ENCODE measurements around the gene ASIC2.

ASIC2 gene

DNA sequence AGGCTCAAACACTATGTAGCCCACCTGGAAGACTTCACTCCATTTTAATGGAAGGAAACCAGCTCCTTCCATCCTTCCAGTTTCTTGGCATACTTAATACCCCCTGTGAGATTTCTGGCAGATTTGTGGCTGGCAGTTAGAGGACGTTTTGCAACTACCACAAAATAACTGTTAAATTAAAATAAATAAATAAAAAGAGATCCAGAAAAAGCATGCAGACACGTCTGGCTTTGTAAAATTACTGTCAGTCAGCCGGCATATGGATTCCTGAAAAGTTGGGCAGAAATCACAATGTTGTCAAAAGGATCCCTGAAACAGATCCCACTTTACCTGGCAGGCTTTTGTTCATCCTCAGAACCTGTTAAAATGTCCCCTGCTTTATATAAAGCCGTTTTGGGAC is 113.9 kb downstream of the ASIC2 start:
- H3K36me3 ChIP-seq: no peaks in the 10 kb centered on the region
- no peak overlapping the region for H3K9ac ChIP-seq
- no peaks in the 10 kb centered on the region for H3K4me1 ChIP-seq
- no peak overlapping the region for H3K4me3 ChIP-seq
- H3K27ac ChIP-seq: no peak overlapping the region
- H3K9me3 ChIP-seq: no peaks in the 10 kb centered on the region
- H3K27me3 ChIP-seq: no peaks in the 10 kb centered on the region
- no peaks in the 10 kb centered on the region for H4K20me1 ChIP-seq
- H3K4me2 ChIP-seq: no peak overlapping the region
- no peak for TF ChIP-seq Cebpa-rat (IDR thresholded peaks at IDR 0.05)

GRCh38 chr17:33178681-33179080 is 114.4 kb downstream of the ASIC2 start:
- H3K4me2 ChIP-seq: no peak overlapping the region
- no peak overlapping the region for H3K9ac ChIP-seq
- H4K20me1 ChIP-seq: no peaks in the 10 kb centered on the region
- no peaks in the 10 kb centered on the region for H3K27me3 ChIP-seq
- no peaks in the 10 kb centered on the region for H3K9me3 ChIP-seq
- no peak overlapping the region for H3K27ac ChIP-seq
- H3K4me1 ChIP-seq: no peaks in the 10 kb centered on the region
- H3K4me3 ChIP-seq: no peak overlapping the region
- no peak for TF ChIP-seq Cebpa-rat (IDR thresholded peaks at IDR 0.05)
- H3K36me3 ChIP-seq: no peaks in the 10 kb centered on the region

DNA sequence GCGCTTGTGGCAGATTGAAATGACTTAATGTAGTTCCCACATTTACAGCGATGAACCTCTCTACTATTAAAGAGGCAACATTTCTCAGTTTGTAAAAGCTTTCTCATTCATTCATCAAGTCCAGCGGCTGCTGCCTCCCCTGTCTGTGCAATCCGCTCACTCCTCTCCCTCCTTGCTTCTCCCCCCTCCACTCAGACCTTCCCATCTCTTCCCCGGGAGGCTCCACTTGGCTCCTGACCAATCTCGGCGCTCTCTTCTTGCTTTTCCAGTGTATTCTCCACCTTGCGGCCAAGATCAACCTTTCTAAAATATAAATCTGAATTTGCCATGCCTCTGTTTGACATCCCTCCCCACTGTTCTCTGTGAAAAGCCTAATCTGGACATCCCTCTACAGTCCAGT is 117.5 kb downstream of the ASIC2 start:
- H3K9ac ChIP-seq: no peak overlapping the region
- no peak overlapping the region for H3K4me3 ChIP-seq
- H3K27ac ChIP-seq: no peak overlapping the region
- H3K4me2 ChIP-seq: no peak overlapping the region
- H4K20me1 ChIP-seq: no peaks in the 10 kb centered on the region
- H3K27me3 ChIP-seq: no peaks in the 10 kb centered on the region
- H3K9me3 ChIP-seq: no peaks in the 10 kb centered on the region
- no peaks in the 10 kb centered on the region for H3K36me3 ChIP-seq
- H3K4me1 ChIP-seq: peaks cover 11% of the 10 kb centered on the region
- no peak for TF ChIP-seq Cebpa-rat (IDR thresholded peaks at IDR 0.05)

DNA sequence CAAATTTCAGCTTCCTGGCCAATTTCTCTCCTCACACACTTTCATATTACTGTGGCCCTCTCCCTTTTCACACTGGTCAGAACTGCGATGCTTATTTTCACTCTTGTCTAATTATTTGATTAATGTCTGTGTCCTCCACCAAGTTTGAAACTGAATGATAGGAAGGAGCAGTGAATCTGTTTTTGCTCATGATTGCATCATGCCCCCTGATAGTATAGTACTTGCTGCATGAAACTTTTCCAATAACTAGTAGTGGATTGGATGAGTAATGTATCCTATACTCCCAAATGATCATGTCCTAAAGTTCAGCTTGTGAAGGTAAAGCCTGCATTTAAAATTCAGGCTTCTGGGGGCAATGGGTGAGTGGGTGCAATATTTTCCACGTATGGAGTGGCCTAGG is 121.2 kb downstream of the ASIC2 start:
- Histone ChIP-seq H3K9me3 (no peaks in the 10 kb centered on the region), H3K4me2 (peak overlapping the region; percentile 36), H3K27ac (no peak overlapping the region), H3K4me1 (peaks cover 11% of the 10 kb centered on the region), H3K9ac (no peak overlapping the region), H4K20me1 (no peaks in the 10 kb centered on the region), H3K36me3 (no peaks in the 10 kb centered on the region), H3K4me3 (no peak overlapping the region), H3K27me3 (no peaks in the 10 kb centered on the region)
- no peak for TF ChIP-seq Cebpa-rat (IDR thresholded peaks at IDR 0.05)

DNA sequence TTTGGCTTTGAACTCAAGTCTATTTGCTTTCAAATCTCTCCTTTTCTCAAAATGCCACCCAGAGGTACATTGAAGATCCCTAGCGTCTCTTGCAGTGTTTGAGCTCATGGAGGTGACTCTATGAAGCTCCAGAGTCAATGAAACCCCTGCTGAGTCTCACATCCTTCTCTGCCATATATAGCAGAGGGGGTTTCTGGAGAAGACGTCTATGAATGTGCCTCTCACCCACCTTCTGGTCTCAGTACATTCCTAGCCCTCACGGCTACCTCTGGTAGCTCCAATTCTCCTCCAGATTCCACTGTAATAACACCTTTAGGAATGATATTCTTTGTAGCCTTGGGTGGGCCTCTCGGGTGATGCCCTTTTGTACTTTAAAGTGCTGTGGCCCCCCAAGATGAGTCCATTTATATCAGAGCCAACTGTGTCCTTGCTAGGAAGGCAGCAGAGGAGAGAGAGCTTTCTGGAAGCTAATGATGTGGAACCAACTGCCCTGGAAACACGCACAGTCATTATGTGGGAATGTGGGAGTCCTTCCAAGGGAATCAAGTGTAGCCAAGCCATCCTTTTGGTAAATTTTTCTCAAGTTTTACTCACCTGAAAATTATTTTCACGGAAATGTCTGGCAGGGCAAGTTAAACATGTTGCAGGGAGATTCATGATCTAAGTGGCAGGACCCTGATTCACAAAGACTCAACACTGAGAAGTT is 123.4 kb downstream of the ASIC2 start:
- Histone ChIP-seq H3K4me2 (no peak overlapping the region), H4K20me1 (no peaks in the 10 kb centered on the region), H3K27me3 (no peaks in the 10 kb centered on the region), H3K27ac (no peak overlapping the region), H3K9me3 (no peaks in the 10 kb centered on the region), H3K9ac (no peak overlapping the region), H3K36me3 (no peaks in the 10 kb centered on the region), H3K4me3 (no peak overlapping the region), H3K4me1 (peaks cover 11% of the 10 kb centered on the region)
- TF ChIP-seq Cebpa-rat (IDR thresholded peaks at IDR 0.05): no peak

DNA sequence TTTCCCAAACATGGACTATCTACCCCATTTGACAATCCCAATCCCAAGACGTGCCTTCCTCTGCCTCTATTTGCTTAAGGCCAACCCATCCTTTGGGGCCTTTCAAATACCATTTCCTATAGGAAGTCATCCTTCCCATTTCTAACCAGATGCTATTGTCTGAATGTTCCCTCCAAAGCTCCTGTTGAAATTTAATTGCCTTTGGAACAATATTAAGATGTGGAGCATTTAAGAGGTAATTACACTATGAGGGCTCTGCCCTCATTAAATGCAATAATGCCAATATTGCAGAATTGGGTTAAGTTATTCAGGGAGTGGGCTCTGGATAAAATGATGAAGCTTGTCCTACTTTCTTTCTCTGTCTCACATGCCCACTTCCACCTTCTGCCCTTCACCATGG is 125.4 kb downstream of the ASIC2 start:
- no peak overlapping the region for H3K4me3 ChIP-seq
- H3K27me3 ChIP-seq: no peaks in the 10 kb centered on the region
- H4K20me1 ChIP-seq: no peaks in the 10 kb centered on the region
- no peak overlapping the region for H3K27ac ChIP-seq
- no peak overlapping the region for H3K4me2 ChIP-seq
- peaks cover 11% of the 10 kb centered on the region for H3K4me1 ChIP-seq
- TF ChIP-seq Cebpa-rat (IDR thresholded peaks at IDR 0.05): no peak
- H3K36me3 ChIP-seq: no peaks in the 10 kb centered on the region
- no peaks in the 10 kb centered on the region for H3K9me3 ChIP-seq
- no peak overlapping the region for H3K9ac ChIP-seq

DNA sequence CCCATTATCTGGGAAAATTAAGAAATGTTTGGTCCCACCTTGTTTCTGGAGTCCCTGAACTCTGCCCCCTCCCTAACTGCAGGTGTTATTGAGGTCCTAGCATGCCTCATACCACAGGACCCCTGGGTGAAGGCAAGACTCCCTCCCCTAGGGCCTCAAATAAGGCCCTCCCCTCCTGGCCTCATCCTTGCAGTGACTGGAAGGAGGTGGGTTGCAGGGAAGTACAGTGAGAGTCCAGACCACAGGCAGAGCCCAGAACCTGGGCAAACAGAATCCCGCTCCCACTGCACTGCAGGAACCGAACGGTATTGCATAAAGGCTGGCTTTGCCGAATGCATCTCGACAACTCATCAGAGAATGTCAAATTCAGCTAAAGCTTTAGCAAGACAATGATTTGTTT is 126.6 kb downstream of the ASIC2 start:
- no peak overlapping the region for H3K4me2 ChIP-seq
- H4K20me1 ChIP-seq: no peaks in the 10 kb centered on the region
- no peak overlapping the region for H3K27ac ChIP-seq
- no peaks in the 10 kb centered on the region for H3K9me3 ChIP-seq
- H3K36me3 ChIP-seq: no peaks in the 10 kb centered on the region
- H3K4me1 ChIP-seq: peaks cover 2% of the 10 kb centered on the region
- no peak overlapping the region for H3K4me3 ChIP-seq
- no peak overlapping the region for H3K9ac ChIP-seq
- TF ChIP-seq Cebpa-rat (IDR thresholded peaks at IDR 0.05): no peak
- no peaks in the 10 kb centered on the region for H3K27me3 ChIP-seq

DNA sequence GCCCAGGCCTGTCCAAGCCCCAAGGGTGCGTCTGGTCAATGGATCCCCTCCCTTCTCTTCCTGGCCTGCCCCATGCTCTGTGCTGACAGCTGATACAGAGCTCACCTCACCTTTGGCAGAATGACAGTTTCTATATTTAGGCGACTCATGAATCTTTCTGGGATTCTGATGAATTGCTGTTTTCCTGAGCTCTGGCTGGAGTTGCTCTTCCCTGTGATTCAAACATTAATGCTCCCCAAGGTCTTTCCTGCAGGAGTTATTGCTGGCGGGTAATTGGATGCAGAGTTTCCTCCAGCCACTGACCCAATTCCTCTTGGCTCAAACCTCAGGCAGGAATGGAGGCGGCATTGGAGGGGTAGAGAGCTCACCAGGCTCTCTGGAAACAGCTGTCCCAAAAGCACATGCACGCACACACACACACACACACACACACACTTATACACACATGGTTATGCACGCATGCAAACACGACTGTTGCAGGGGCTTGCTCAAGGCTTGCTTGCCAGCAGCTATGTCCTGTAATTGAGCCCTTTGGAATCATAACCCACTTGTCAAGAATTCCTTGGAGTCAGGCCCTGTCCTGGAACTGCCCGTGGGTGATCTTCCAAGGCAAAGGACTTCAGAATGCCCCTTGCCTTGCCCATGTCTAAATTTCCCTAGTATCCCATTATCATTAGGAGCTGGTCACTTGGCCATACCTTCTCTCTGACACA is 128.8 kb downstream of the ASIC2 start:
- no peak overlapping the region for H3K4me3 ChIP-seq
- TF ChIP-seq Cebpa-rat (IDR thresholded peaks at IDR 0.05): no peak
- no peaks in the 10 kb centered on the region for H3K27me3 ChIP-seq
- H3K36me3 ChIP-seq: no peaks in the 10 kb centered on the region
- H3K27ac ChIP-seq: no peak overlapping the region
- H3K9me3 ChIP-seq: no peaks in the 10 kb centered on the region
- no peak overlapping the region for H3K9ac ChIP-seq
- no peak overlapping the region for H3K4me2 ChIP-seq
- H3K4me1 ChIP-seq: no peaks in the 10 kb centered on the region
- 0 out of 2 replicates have a peak, but pooled peaks cover 10% of the 10 kb centered on the region for H4K20me1 ChIP-seq

GRCh38 chr17:33163533-33164168 is 129.4 kb downstream of the ASIC2 start:
- H3K4me2 ChIP-seq: no peak overlapping the region
- no peak overlapping the region for H3K9ac ChIP-seq
- no peak overlapping the region for H3K4me3 ChIP-seq
- peaks cover 10% of the 10 kb centered on the region; the same call in 1 of the 2 replicates for H4K20me1 ChIP-seq
- no peaks in the 10 kb centered on the region for H3K4me1 ChIP-seq
- no peaks in the 10 kb centered on the region for H3K27me3 ChIP-seq
- H3K9me3 ChIP-seq: no peaks in the 10 kb centered on the region
- H3K27ac ChIP-seq: no peak overlapping the region
- no peaks in the 10 kb centered on the region for H3K36me3 ChIP-seq
- TF ChIP-seq Cebpa-rat (IDR thresholded peaks at IDR 0.05): no peak

DNA sequence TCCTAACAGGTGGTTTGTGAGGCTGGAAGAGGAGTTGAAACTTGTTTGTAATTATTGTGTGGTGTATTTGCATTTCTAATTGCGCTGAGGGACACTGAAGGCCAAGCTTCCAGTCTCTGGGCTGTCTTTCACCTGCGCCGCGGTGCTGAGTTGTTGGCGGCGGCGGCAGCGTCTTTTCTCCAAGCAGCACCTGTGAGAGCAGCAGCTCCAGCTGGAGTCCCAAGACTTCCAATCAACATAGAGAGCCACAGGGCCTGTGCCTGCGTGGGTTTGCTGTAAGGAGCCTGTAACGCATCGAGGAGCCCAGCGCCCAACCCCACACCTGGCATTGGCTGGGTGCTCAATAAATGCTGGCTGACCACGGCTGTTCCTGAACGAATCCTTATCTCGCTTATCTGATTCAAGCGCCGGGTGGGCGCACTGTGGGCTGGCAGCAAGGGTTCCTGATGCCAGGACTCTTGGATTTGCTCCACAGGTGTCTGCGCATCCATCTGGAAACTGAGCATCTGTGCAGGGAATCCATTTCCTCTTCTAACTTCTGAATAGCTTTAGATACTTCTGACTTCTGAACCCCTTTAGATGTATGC is 138.1 kb downstream of the ASIC2 start:
- Histone ChIP-seq H3K27ac (no peak overlapping the region), H4K20me1 (peaks cover 20% of the 10 kb centered on the region; the same call in 1 of the 2 replicates), H3K9me3 (no peaks in the 10 kb centered on the region), H3K4me2 (peak overlapping the region; percentile 89), H3K36me3 (no peaks in the 10 kb centered on the region), H3K4me3 (no peak overlapping the region), H3K27me3 (no peaks in the 10 kb centered on the region), H3K4me1 (peaks cover 56% of the 10 kb centered on the region), H3K9ac (no peak overlapping the region)
- TF ChIP-seq Cebpa-rat (IDR thresholded peaks at IDR 0.05): no peak
